Upper lobe of left lung (tissue), 6 donors: ENCODE measurements around the gene NHERF1. TPM values are rescaled to one million over a fixed set of nuclear protein-coding genes. Genes with fewer than 3 reads are reported as not detected.

ENCODE experiments used
- ATAC-seq, 2 donors: fragments of 200-7000 bp; cut with Tn5 transposase; one replicate each; pipeline ENCODE4 v1.9.1; 2022; ENCODE audit warnings: mild to moderate bottlenecking in 2 of 2, moderate library complexity in 2 of 2; ENCODE audit not compliant: low FRiP score in 2 of 2
- DNase-seq, 2 donors: peaks; one replicate each; pipeline ENCODE4 v3.0.0-alpha.2; 2019 to 2020
- H3K27ac ChIP-seq, 4 donors: fragments of 200-600 bp; sonication (generic); one replicate each; pipeline ENCODE4 v1.5.1; 2016 to 2019
- H3K27me3 ChIP-seq, 4 donors: fragments of 200-600 bp; sonication (generic); one replicate each; pipeline ENCODE4 v1.5.1; 2017 to 2019
- H3K36me3 ChIP-seq, 4 donors: fragments of 200-600 bp; sonication (generic); one replicate each; pipeline ENCODE4 v1.5.1; 2016 to 2019
- H3K4me1 ChIP-seq, 4 donors: fragments of 200-600 bp; sonication (generic); one replicate each; pipeline ENCODE4 v1.5.1; 2018 to 2019
- H3K4me3 ChIP-seq, 4 donors: fragments of 200-600 bp; sonication (generic); one replicate each; pipeline ENCODE4 v1.5.1; 2017 to 2019; ENCODE audit warnings: mild to moderate bottlenecking in 2 of 4, moderate library complexity in 1 of 4
- H3K9me3 ChIP-seq, 4 donors: fragments of 200-600 bp; sonication (generic); one replicate each; pipeline ENCODE4 v1.5.1; 2018 to 2019
- EP300 ChIP-seq, 4 donors: sonication (generic); formaldehyde crosslinking; IDR thresholded peaks; one replicate each; pipeline ENCODE4 v1.5.1; 2017; ENCODE audit warnings: antibody characterized with exemption in 4 of 4, control low read depth in 2 of 4
- POLR2A ChIP-seq, 4 donors: fragments of 450-650 bp; IDR thresholded peaks; one replicate each; pipeline ENCODE4 v1.5.1; 2016 to 2017; ENCODE audit warnings: antibody characterized with exemption in 4 of 4, mild to moderate bottlenecking in 2 of 4
- POLR2AphosphoS5 ChIP-seq, 2 donors: sonication (generic); formaldehyde crosslinking; IDR thresholded peaks; one replicate each; pipeline ENCODE4 v1.5.1; 2017; ENCODE audit warnings: antibody characterized with exemption in 2 of 2
- WGBS, 2 donors: methylation state at CpG; one replicate each; pipeline ENCODE4 v1.1.5; 2017 to 2018; 5-methylcytosine and 5-hydroxymethylcytosine counted together
- total RNA-seq, 6 donors: library from RNA; depleted of rRNA in 4 of 6; stranded (reverse); fragments of >200 nt in 4 of 6; gene quantifications; one replicate each; pipeline versions ENCODE4 v1.1.0 to v1.2.1, GENCODE V29; 2016 to 2021
- TF ChIP-seq, protein P1 (sequence below), 6 experiments: fragments of 450-650 bp in 4 of 6; fragments of 200-600 bp in 2 of 6; sonication (generic) in 2 of 6; IDR thresholded peaks; one replicate each; pipeline ENCODE4 v1.5.1; 2016 to 2019; ENCODE audit warnings: antibody characterized with exemption in 6 of 6
- donor health status: DM: no; HTN: no; CAD: no; lungs with moderate emphysema.
- donor health status: DM: no; HTN: yes; CAD: no; lungs with severe emphysema.

The NHERF1 gene
- total RNA-seq, 6 donors from 2014 or later: 21.6 to 49.4 (median 34.8) TPM

DNA sequence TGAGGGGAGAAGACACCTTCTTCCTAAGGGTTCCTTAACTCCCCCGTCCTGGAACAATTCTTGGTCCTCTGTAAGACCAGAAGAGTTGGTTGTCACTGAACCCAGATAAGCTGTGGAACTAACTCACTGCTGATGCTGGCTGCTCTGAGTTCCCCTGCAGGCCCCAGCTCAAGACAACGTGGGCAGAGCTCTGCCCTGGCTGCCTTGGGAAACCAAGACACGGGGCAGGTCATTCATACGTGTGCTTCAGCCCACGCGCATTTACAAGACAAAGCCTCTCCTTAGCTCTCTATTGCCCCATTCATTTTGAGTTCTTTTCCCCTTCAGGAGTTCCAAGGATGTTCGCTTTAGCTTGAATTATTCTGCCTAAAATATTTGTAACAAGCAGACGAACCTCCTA, 31.1 kb downstream of the NHERF1 start:
- Histone ChIP-seq H3K27ac (peak overlapping the region; percentile 25 to 73 (median 68)), H3K9me3 (no peaks in the 10 kb centered on the region), H3K36me3 (peaks cover 0 to 10% (median 5%) of the 10 kb centered on the region in 4 donors), H3K4me1 (peaks cover 20 to 54% (median 40%) of the 10 kb centered on the region in 4 donors), H3K27me3 (no peaks in the 10 kb centered on the region), H3K4me3 (no peak overlapping the region)
- no peak for DNase-seq
- WGBS, 2 donors: 64 to 75% methylated on average over 8 of the region's 8 CpGs
- TF ChIP-seq EP300 (IDR thresholded peaks at IDR 0.05) (no peak), POLR2A (IDR thresholded peaks at IDR 0.05) (no peak), POLR2AphosphoS5 (IDR thresholded peaks at IDR 0.05) (no peak)
- TF ChIP-seq, protein P1, sequence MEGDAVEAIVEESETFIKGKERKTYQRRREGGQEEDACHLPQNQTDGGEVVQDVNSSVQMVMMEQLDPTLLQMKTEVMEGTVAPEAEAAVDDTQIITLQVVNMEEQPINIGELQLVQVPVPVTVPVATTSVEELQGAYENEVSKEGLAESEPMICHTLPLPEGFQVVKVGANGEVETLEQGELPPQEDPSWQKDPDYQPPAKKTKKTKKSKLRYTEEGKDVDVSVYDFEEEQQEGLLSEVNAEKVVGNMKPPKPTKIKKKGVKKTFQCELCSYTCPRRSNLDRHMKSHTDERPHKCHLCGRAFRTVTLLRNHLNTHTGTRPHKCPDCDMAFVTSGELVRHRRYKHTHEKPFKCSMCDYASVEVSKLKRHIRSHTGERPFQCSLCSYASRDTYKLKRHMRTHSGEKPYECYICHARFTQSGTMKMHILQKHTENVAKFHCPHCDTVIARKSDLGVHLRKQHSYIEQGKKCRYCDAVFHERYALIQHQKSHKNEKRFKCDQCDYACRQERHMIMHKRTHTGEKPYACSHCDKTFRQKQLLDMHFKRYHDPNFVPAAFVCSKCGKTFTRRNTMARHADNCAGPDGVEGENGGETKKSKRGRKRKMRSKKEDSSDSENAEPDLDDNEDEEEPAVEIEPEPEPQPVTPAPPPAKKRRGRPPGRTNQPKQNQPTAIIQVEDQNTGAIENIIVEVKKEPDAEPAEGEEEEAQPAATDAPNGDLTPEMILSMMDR (IDR thresholded peaks at IDR 0.05): no peak
- ATAC-seq: no peak

DNA sequence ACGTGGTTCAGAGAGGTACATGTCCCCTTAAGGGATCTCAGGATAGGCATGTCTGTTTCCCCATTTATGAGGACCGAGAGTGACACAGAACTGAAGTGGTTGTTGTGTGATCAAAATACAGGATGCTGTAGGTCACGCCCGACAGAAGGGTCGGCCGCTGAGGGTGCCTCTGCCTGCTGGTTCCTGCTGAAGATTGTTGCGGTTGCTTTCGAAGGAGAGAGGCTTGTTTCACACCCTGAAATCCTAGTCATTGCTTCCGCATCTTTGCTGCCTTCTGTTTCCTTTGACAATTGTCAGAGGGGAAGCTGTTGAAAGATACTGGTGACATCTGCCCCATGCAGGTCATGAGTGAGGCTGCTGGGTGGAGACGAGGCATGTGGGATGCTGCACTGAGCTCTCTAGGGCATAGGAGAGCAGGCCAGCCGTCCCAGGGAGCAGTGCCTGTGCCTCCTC, 31.5 kb downstream of the NHERF1 start:
- Histone ChIP-seq H3K4me3 (no peak overlapping the region), H3K36me3 (peaks cover 0 to 12% (median 5%) of the 10 kb centered on the region in 4 donors), H3K27ac (peak overlapping the region; percentile 25 to 73 (median 68)), H3K27me3 (no peaks in the 10 kb centered on the region), H3K9me3 (no peaks in the 10 kb centered on the region), H3K4me1 (peaks cover 20 to 49% (median 36%) of the 10 kb centered on the region in 4 donors)
- ATAC-seq (peak; percentile 67 to 76), DNase-seq (peak in 1 of 2 donors; percentile 76)
- peak in 1 of 4 donors; percentile 42 for TF ChIP-seq EP300 (IDR thresholded peaks at IDR 0.05)
- peak; percentile 14 to 52 for TF ChIP-seq POLR2AphosphoS5 (IDR thresholded peaks at IDR 0.05)
- peak in 1 of 4 donors; percentile 50 for TF ChIP-seq POLR2A (IDR thresholded peaks at IDR 0.05)
- TF ChIP-seq, protein P1 (IDR thresholded peaks at IDR 0.05): no peak
- 54 to 57% methylated on average over 10 to 11 of the region's 11 CpGs for WGBS, 2 donors

DNA sequence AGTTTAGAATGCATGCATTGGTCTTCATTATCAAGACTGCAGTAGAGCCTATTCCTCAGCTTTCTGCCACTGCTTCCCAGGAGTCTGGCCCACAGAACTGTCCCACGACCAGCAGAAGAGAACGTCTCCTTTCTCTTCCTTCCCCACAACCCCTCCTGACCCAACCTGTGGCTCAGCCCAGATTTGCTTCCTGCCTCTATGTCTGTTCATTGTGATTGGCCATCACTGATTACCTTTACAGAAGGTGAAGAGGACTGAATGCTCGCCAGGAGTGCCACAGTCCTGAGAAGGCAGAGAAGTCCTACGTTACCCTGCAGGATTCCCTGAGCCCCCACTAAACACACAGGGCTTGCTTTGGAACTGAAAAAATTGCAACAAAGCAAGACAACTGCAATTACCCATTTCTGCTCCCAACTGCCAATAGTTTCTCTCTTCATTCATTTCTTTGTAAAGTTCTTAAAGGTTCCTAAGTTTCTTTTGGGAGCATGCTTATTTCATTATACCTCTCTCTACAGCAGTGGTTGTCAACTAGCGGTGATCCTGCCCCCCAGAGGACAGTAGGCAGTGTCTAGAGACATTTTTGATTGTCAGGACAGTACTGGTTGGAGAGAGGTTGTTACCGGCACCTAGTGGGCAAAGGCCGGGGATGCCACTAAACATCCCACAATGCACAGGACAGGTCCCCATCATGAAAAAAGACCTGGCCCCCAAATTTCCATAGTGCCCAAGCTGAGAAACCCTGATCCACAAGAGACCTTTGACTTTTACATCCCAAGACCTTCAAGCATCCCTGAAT, 32.2 kb downstream of the NHERF1 start:
- Histone ChIP-seq H3K27ac (peak overlapping the region in 3 of 4 donors; percentile 66 to 73 (median 71)), H3K4me1 (peaks cover 15 to 43% (median 29%) of the 10 kb centered on the region in 4 donors), H3K9me3 (no peaks in the 10 kb centered on the region), H3K27me3 (no peaks in the 10 kb centered on the region), H3K4me3 (no peak overlapping the region), H3K36me3 (peaks cover 0 to 18% (median 5%) of the 10 kb centered on the region in 4 donors)
- no peak for ATAC-seq
- 53 to 65% methylated on average over 7 of the region's 7 CpGs for WGBS, 2 donors
- no peak for DNase-seq
- no peak for TF ChIP-seq POLR2AphosphoS5 (IDR thresholded peaks at IDR 0.05)
- TF ChIP-seq, protein P1 (IDR thresholded peaks at IDR 0.05): peak in 2 of 6 experiments; percentile 17

DNA sequence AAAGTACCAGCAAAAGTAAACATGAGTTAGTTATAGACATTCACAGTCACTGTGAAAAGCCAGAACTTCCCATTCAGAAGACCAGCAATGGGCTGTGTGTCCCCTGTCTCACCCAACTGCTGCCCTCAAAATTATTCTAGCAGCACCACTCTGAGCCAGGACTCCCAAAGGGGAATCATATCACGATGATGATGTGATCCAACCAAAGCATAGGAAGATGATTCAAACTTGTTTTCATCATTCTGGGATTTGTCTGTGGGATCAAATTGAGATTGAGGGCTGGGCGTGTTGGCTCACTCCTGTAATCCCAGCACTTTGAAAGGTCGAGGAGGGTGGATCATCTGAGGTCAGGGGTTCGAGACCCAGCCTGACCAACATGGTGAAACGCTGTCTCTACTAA, 34.1 kb downstream of the NHERF1 start:
- TF ChIP-seq POLR2A (IDR thresholded peaks at IDR 0.05) (no peak), POLR2AphosphoS5 (IDR thresholded peaks at IDR 0.05) (no peak), EP300 (IDR thresholded peaks at IDR 0.05) (no peak)
- TF ChIP-seq, protein P1 (IDR thresholded peaks at IDR 0.05): no peak
- ATAC-seq: no peak
- WGBS, 2 donors: 85 to 96% methylated on average over 5 of the region's 5 CpGs

More for the DNA sequence above, 34.1 kb downstream of the NHERF1 start:
- Histone ChIP-seq H3K4me3 (no peak overlapping the region), H3K4me1 (peaks cover 6 to 28% (median 18%) of the 10 kb centered on the region in 4 donors), H3K9me3 (no peaks in the 10 kb centered on the region), H3K27me3 (no peaks in the 10 kb centered on the region), H3K36me3 (peaks cover 0 to 22% (median 5%) of the 10 kb centered on the region in 4 donors), H3K27ac (no peak overlapping the region)
- DNase-seq: no peak
